Activated B cell treated with CpG ODN at 0.5 μM for 24 hours (primary cell): ENCODE measurements around the gene ZNF284. TPM values are rescaled to one million over a fixed set of nuclear protein-coding genes. Genes with fewer than 3 reads are reported as not detected.

Experiments
- ATAC-seq: fragments of 200-7000 bp; cut with Tn5 transposase; one replicate; pipeline ENCODE4 v1.10.0; 2021; ENCODE audit warnings: low read depth, mild to moderate bottlenecking, moderate library complexity
- CTCF ChIA-PET: fragments of 350-600 bp; sonication (Branson Sonifier 250); formaldehyde crosslinking; loops from one replicate; lab custom pipeline; 2021; ENCODE audit warnings: antibody characterized with exemption; lab: Charles Lee
- POLR2A ChIA-PET: fragments of 350-600 bp; sonication (Branson Sonifier 250); formaldehyde crosslinking; loops from one replicate; lab custom pipeline; 2021; ENCODE audit warnings: antibody characterized with exemption; lab: Charles Lee
- DNase-seq: peaks from one replicate; pipeline ENCODE4 v3.0.0; 2022
- H3K27ac Mint-ChIP-seq: one replicate; pipeline ENCODE4 v1.8.0; 2020; ENCODE audit warnings: mixed read lengths
- H3K27me3 Mint-ChIP-seq: one replicate; pipeline ENCODE4 v1.8.0; 2021; ENCODE audit warnings: mixed read lengths
- H3K36me3 Mint-ChIP-seq: one replicate; pipeline ENCODE4 v1.8.0; 2021; ENCODE audit warnings: low read depth, mixed read lengths
- H3K4me1 Mint-ChIP-seq: one replicate; pipeline ENCODE4 v1.8.0; 2021; ENCODE audit warnings: mixed read lengths
- H3K4me3 Mint-ChIP-seq: one replicate; pipeline ENCODE4 v1.8.0; 2020; ENCODE audit warnings: mild to moderate bottlenecking, mixed read lengths
- H3K9me3 Mint-ChIP-seq: one replicate; pipeline ENCODE4 v1.8.0; 2020; ENCODE audit warnings: mixed read lengths
- CTCF ChIP-seq: fragments of 200-600 bp; IDR thresholded peaks from one replicate; pipeline ENCODE4 v1.8.0; 2022; ENCODE audit warnings: antibody characterized with exemption, mild to moderate bottlenecking
- intact Hi-C: fragments of 100-400 bp; cut with micrococcal nuclease; formaldehyde crosslinking; loops from one replicate; pipeline ENCODE4 v1.15.1; 2024
- total RNA-seq: library from RNA; stranded (reverse); gene quantifications from 2 replicates; pipeline ENCODE4 v1.2.3, GENCODE V29; 2022

ZNF284 gene
- total RNA-seq = 2.1 and 2.3 TPM in 2 replicates

- Mint-ChIP-seq H3K27ac (peak within 1 kb of the TSS; percentile 80), H3K4me1 (peaks cover 26% of the 10 kb centered on the region), H3K36me3 (peaks cover 31% of the 10 kb centered on the region), H3K4me3 (peak within 1 kb of the TSS; percentile 94), H3K27me3 (peaks cover 1% of the 10 kb centered on the region), H3K9me3 (peaks cover 25% of the 10 kb centered on the region)
- ChIA-PET POLR2A (interaction anchor here (0.6 to 1.4 kb wide), 5 partner anchors 20 to 137 kb away, joined by 3 to 6 read pairs (median 3); partner anchors contain the start of genes ZNF224, ZNF230 and ZNF45), CTCF (interaction anchor here (1.0 kb wide), 1 partner anchor 23 kb away, joined by 4 read pairs; no protein-coding TSS in a partner anchor)
- DNase-seq (peak; percentile 67), ATAC-seq (peak; percentile 100)
- no peak for TF ChIP-seq CTCF
- intact Hi-C loops = loop anchor here (1.0 to 2.0 kb wide), 7 partner anchors 21 to 137 kb away; partner anchors contain the start of genes ZNF222, ZNF224, ZNF225 and ZNF226
Measured at GRCh38 chr19:44071824-44072542, at the start of gene ZNF284. Gene ZNF284, plus strand, starts transcription at chr19:44072159. Its CDS starts 4,231 bp downstream, at chr19:44076390.

GRCh38 chr19:44024900-44025216 lies 47.1 kb upstream of the ZNF284 start:
- Mint-ChIP-seq H3K27ac (peak overlapping the region; percentile 85), H3K4me3 (peak overlapping the region; percentile 98), H3K36me3 (peaks cover 44% of the 10 kb centered on the region), H3K4me1 (peaks cover 18% of the 10 kb centered on the region), H3K27me3 (peaks cover 11% of the 10 kb centered on the region), H3K9me3 (peaks cover 41% of the 10 kb centered on the region)
- intact Hi-C loops = loop anchor here (1.0 to 2.0 kb wide), 4 partner anchors 22 to 182 kb away; partner anchors contain the start of genes ZNF224, ZNF230 and ZNF284
- CTCF ChIA-PET = no interaction called here
- POLR2A ChIA-PET = interaction anchor here (0.8 kb wide), 1 partner anchor 90 kb away, joined by 4 read pairs; the partner anchor contains the start of gene ZNF45
- no peak for TF ChIP-seq CTCF
- ATAC-seq = no peak
- DNase-seq = no peak

GRCh38 chr19:44025217-44025936 lies 46.6 kb upstream of the ZNF284 start, which contains the start of gene ZNF222:
Gene ZNF222, plus strand, starts transcription at chr19:44025379. Its CDS starts 58 bp downstream, at chr19:44025437.
- TF ChIP-seq CTCF = no peak
- H3K27ac Mint-ChIP-seq = peak within 1 kb of the TSS; percentile 85
- peaks cover 18% of the 10 kb centered on the region for H3K4me1 Mint-ChIP-seq
- peak; percentile 99 for ATAC-seq
- POLR2A ChIA-PET = interaction anchor here (0.8 kb wide), 2 partner anchors 88 to 90 kb away, joined by 4 to 5 read pairs; partner anchors contain the start of genes ZNF225 and ZNF45
- peaks cover 6% of the 10 kb centered on the region for H3K27me3 Mint-ChIP-seq
- H3K9me3 Mint-ChIP-seq = peaks cover 39% of the 10 kb centered on the region
- CTCF ChIA-PET = no interaction called here
- peaks cover 49% of the 10 kb centered on the region for H3K36me3 Mint-ChIP-seq
- intact Hi-C loops = loop anchor here (1.0 to 2.0 kb wide), 4 partner anchors 23 to 182 kb away; partner anchors contain the start of genes ZNF224, ZNF230 and ZNF284
- H3K4me3 Mint-ChIP-seq = peak within 1 kb of the TSS; percentile 98
- DNase-seq = peak; percentile 57

- no peak for TF ChIP-seq CTCF
- no peak for ATAC-seq
- intact Hi-C loops = no loop called here
Measured at GRCh38 chr19:44026622-44027021, 45.3 kb upstream of the ZNF284 start.

More at GRCh38 chr19:44026622-44027021, 45.3 kb upstream of the ZNF284 start:
- Mint-ChIP-seq H3K27me3 (peaks cover 3% of the 10 kb centered on the region), H3K27ac (no peak overlapping the region), H3K9me3 (peaks cover 35% of the 10 kb centered on the region), H3K4me3 (no peak overlapping the region), H3K36me3 (peaks cover 60% of the 10 kb centered on the region), H3K4me1 (peaks cover 18% of the 10 kb centered on the region)
- CTCF ChIA-PET = no interaction called here
- no peak for DNase-seq
- POLR2A ChIA-PET = interaction anchor here (0.8 kb wide), 1 partner anchor 186 kb away, joined by 4 read pairs; the partner anchor contains the start of gene ZNF227
